ENCODE measurements around the gene PKP2. TPM values are rescaled to one million over a fixed set of nuclear protein-coding genes. Genes with fewer than 3 reads are reported as not detected.

Gene PKP2
- total RNA-seq, 2 experiments from 2014 or later, result not detected

DNA sequence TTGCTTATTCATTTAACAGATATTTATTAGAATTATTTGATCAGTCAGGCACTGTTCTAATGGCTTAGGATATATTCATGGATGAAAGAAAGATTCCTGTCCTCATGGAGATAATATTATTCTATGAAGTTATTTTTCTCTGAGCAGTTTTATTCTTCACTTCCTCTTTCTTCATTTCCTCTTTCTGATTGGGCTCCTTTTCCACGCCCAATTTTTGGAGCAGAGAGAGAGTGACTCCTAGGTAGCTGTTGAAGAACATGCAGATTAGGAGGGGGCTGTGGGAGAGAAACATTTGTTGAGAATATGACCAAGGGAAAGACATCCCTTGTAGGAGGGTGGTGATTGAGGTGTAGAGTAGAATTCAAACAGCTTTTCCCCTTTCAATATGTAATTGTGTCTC is 134.9 kb downstream of the PKP2 start:
- BruUV-seq (replicated peaks), result no TSS peak
- Histone ChIP-seq H3K9me3 (ENCODE audit: low read length) (no peaks in the 10 kb centered on the region), H3K36me3 (ENCODE audit: insufficient read depth, low read length) (no peaks in the 10 kb centered on the region), H3K4me3 (ENCODE audit: low read depth, low read length, poor library complexity, severe bottlenecking) (no peak overlapping the region), H3K27ac (ENCODE audit: low read depth, low read length, poor library complexity, severe bottlenecking) (no peak overlapping the region), H3K9me2 (ENCODE audit: insufficient read depth, low read length) (no peaks in the 10 kb centered on the region), H3K4me2 (ENCODE audit: low read length) (peak overlapping the region; percentile 29), H4K20me1 (ENCODE audit: insufficient read depth, low read length) (no peaks in the 10 kb centered on the region), H3K79me2 (ENCODE audit: insufficient read depth, low read depth, low read length) (no peaks in the 10 kb centered on the region), H3K4me1 (ENCODE audit: insufficient read depth, low read length, poor library complexity, severe bottlenecking) (peaks cover 14% of the 10 kb centered on the region), H2AFZ (ENCODE audit: low read length) (peak overlapping the region; percentile 66)
- intact Hi-C loops (cut with micrococcal nuclease; ENCODE audit: unreplicated experiment), result no loop called here
- ChIA-PET POLR2A (no interaction called here), CTCF (ENCODE audit: unreplicated experiment) (no interaction called here)
- peak; percentile 54 for DNase-seq (ENCODE audit: low spot score)
- TF ChIP-seq EZH2phosphoT487 (IDR thresholded peaks at IDR 0.05; ENCODE audit: borderline replicate concordance, low read depth, low read length), result no peak
- TF ChIP-seq, protein P1, sequence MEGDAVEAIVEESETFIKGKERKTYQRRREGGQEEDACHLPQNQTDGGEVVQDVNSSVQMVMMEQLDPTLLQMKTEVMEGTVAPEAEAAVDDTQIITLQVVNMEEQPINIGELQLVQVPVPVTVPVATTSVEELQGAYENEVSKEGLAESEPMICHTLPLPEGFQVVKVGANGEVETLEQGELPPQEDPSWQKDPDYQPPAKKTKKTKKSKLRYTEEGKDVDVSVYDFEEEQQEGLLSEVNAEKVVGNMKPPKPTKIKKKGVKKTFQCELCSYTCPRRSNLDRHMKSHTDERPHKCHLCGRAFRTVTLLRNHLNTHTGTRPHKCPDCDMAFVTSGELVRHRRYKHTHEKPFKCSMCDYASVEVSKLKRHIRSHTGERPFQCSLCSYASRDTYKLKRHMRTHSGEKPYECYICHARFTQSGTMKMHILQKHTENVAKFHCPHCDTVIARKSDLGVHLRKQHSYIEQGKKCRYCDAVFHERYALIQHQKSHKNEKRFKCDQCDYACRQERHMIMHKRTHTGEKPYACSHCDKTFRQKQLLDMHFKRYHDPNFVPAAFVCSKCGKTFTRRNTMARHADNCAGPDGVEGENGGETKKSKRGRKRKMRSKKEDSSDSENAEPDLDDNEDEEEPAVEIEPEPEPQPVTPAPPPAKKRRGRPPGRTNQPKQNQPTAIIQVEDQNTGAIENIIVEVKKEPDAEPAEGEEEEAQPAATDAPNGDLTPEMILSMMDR (conservative IDR thresholded peaks at IDR 0.05; ENCODE audit: low read length), result no peak

DNA sequence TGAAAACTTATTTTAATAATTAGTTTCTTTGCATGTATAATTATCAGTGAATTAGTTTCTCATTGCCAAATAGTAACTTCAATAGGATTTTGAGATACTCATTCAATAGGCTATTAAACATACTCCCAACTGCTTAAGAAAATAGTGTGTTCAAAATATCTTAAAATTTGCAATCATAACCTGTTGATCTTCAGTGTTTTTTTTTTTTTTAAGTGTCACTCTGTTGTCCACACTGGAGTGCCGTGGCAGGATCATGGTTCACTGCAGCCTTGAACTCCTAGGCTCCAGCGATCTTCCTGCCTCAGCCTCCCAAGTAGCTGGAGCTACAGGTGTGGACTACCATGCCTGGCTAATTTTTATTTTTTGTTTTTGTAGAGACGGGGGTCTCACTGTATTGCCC is 139.4 kb downstream of the PKP2 start:
- DNase-seq (ENCODE audit: low spot score), result no peak
- H3K36me3 ChIP-seq (ENCODE audit: insufficient read depth, low read length), result peaks cover 21% of the 10 kb centered on the region
- CTCF ChIA-PET (ENCODE audit: unreplicated experiment), result interaction anchor here (0.8 kb wide), 1 partner anchor 16 kb away, joined by 3 read pairs; no protein-coding TSS in a partner anchor
- H3K27ac ChIP-seq (ENCODE audit: low read depth, low read length, poor library complexity, severe bottlenecking), result no peak overlapping the region
- no peak overlapping the region for H3K4me3 ChIP-seq (ENCODE audit: low read depth, low read length, poor library complexity, severe bottlenecking)
- H2AFZ ChIP-seq (ENCODE audit: low read length), result no peak overlapping the region
- no peak overlapping the region for H3K4me2 ChIP-seq (ENCODE audit: low read length)
- H3K9me2 ChIP-seq (ENCODE audit: insufficient read depth, low read length), result no peaks in the 10 kb centered on the region
- no peaks in the 10 kb centered on the region for H3K9me3 ChIP-seq (ENCODE audit: low read length)
- no TSS peak for BruUV-seq (replicated peaks)
- peaks cover 31% of the 10 kb centered on the region for H3K79me2 ChIP-seq (ENCODE audit: insufficient read depth, low read depth, low read length)
- H4K20me1 ChIP-seq (ENCODE audit: insufficient read depth, low read length), result 0 out of 2 replicates have a peak, but pooled peaks cover 6% of the 10 kb centered on the region
- H3K4me1 ChIP-seq (ENCODE audit: insufficient read depth, low read length, poor library complexity, severe bottlenecking), result peaks cover 33% of the 10 kb centered on the region
- intact Hi-C loops (cut with micrococcal nuclease; ENCODE audit: unreplicated experiment), result no loop called here
- TF ChIP-seq EZH2phosphoT487 (IDR thresholded peaks at IDR 0.05; ENCODE audit: borderline replicate concordance, low read depth, low read length), result no peak
- TF ChIP-seq, protein P1 (conservative IDR thresholded peaks at IDR 0.05; ENCODE audit: low read length), result no peak
- POLR2A ChIA-PET, result interaction anchor here (0.9 kb wide), 2 partner anchors 10 to 65 kb away, joined by 3 read pairs; no protein-coding TSS in a partner anchor

DNA sequence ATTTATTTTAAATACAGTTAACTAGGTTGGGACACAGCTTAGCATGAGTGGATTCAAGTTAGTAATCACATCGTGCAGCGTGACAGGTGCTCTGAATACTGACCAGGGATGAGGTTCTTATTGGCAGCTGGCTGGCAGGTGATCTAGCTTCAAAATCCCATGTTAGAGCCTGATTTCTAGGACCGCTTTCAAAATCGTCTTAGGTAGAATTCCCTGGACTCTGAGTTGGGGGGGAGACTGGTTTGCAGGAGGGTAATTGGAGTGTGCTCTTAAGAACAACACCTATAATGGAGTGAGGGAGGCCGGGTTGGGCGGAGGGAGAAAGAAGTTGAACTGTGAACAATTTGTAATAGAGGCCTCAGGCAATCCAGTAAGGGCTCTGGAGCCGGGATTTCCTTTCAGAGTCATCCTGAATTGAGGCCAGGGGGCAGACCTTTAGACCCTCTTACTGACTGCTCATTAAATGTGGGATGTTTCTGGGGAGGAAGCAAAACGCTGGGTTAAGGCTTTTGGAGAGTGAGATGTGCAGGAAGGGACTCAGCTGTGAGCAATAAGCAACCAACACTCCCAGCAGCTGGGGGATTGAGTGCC is 140.0 kb downstream of the PKP2 start:
- H3K27ac ChIP-seq (ENCODE audit: low read depth, low read length, poor library complexity, severe bottlenecking), result peak overlapping the region; percentile 75

More for the DNA sequence above, 140.0 kb downstream of the PKP2 start:
- DNase-seq (ENCODE audit: low spot score), result no peak
- Histone ChIP-seq H3K4me1 (ENCODE audit: insufficient read depth, low read length, poor library complexity, severe bottlenecking) (peaks cover 27% of the 10 kb centered on the region), H3K9me2 (ENCODE audit: insufficient read depth, low read length) (no peaks in the 10 kb centered on the region), H3K4me2 (ENCODE audit: low read length) (peak overlapping the region; percentile 97), H4K20me1 (ENCODE audit: insufficient read depth, low read length) (0 out of 2 replicates have a peak, but pooled peaks cover 6% of the 10 kb centered on the region), H2AFZ (ENCODE audit: low read length) (peak overlapping the region; percentile 100; the same call in 1 of the 2 replicates), H3K79me2 (ENCODE audit: insufficient read depth, low read depth, low read length) (peaks cover 31% of the 10 kb centered on the region), H3K4me3 (ENCODE audit: low read depth, low read length, poor library complexity, severe bottlenecking) (peak overlapping the region; percentile 85), H3K36me3 (ENCODE audit: insufficient read depth, low read length) (peaks cover 26% of the 10 kb centered on the region), H3K9me3 (ENCODE audit: low read length) (no peaks in the 10 kb centered on the region)
- POLR2A ChIA-PET, result interaction anchor here (0.6 to 1.8 kb wide), 13 partner anchors 10 to 1266 kb away, joined by 3 to 13 read pairs (median 4); partner anchors contain the start of gene ALG10
- BruUV-seq (replicated peaks), result no TSS peak
- CTCF ChIA-PET (ENCODE audit: unreplicated experiment), result interaction anchor here (0.6 to 2.0 kb wide), 3 partner anchors 15 to 300 kb away, joined by 3 to 6 read pairs (median 3); no protein-coding TSS in a partner anchor
- no peak for TF ChIP-seq EZH2phosphoT487 (IDR thresholded peaks at IDR 0.05; ENCODE audit: borderline replicate concordance, low read depth, low read length)
- TF ChIP-seq, protein P1 (conservative IDR thresholded peaks at IDR 0.05; ENCODE audit: low read length), result peak; percentile 48; the same call in 1 of the 2 replicates
- intact Hi-C loops (cut with micrococcal nuclease; ENCODE audit: unreplicated experiment), result loop anchor here (1.0 kb wide), 1 partner anchor 163 kb away; no protein-coding TSS in a partner anchor

Data from OCI-LY7 (cell line).